BJ (cell line): Measurements from ENCODE around the gene NCAPD3. TPM values are rescaled to one million over a fixed set of nuclear protein-coding genes. Genes with fewer than 3 reads are reported as not detected.

Experiments
- CTCF ChIA-PET: fragments of 350-600 bp; formaldehyde crosslinking; extraction: SDS; loops from one replicate; lab custom pipeline; 2021; ENCODE audit warnings: antibody characterized with exemption, inconsistent platforms; lab: Yijun Ruan, JAX
- POLR2A ChIA-PET: fragments of 300-600 bp; sonication (Branson Sonifier 250); formaldehyde crosslinking; extraction: SDS; loops from one replicate; lab custom pipeline; 2021; ENCODE audit warnings: antibody characterized with exemption; lab: Charles Lee
- DNase-seq: peaks from one replicate; pipeline ENCODE4 v3.0.0-alpha.2; 2011; ENCODE audit warnings: low read depth
- H3K27me3 ChIP-seq: 2 replicates; pipeline ENCODE4 v1.6.0; 2011; ENCODE audit warnings: low read length; ENCODE audit not compliant: control insufficient read depth, insufficient read depth
- H3K36me3 ChIP-seq: 2 replicates; pipeline ENCODE4 v1.5.1; 2011; ENCODE audit warnings: low read length; ENCODE audit not compliant: control insufficient read depth, insufficient read depth
- H3K4me3 ChIP-seq: 2 replicates; pipeline ENCODE4 v1.5.1; 2011; ENCODE audit warnings: low read depth, mild to moderate bottlenecking, control low read depth, low read length
- CTCF ChIP-seq: IDR thresholded peaks from 2 replicates; pipeline ENCODE4 v1.5.1; 2011; ENCODE audit warnings: low read depth, mild to moderate bottlenecking, control low read depth, inconsistent platforms, low read length, moderate library complexity; ENCODE audit not compliant: insufficient read depth
- polyA plus RNA-seq: library from polyadenylated mRNA; depleted of rRNA; stranded (reverse); fragments of >200 nt; gene quantifications from 2 replicates; pipeline ENCODE4 v1.2.3, GENCODE V29; 2011

Gene NCAPD3
- polyA plus RNA-seq, 1 experiment, result 18.1 TPM

DNA sequence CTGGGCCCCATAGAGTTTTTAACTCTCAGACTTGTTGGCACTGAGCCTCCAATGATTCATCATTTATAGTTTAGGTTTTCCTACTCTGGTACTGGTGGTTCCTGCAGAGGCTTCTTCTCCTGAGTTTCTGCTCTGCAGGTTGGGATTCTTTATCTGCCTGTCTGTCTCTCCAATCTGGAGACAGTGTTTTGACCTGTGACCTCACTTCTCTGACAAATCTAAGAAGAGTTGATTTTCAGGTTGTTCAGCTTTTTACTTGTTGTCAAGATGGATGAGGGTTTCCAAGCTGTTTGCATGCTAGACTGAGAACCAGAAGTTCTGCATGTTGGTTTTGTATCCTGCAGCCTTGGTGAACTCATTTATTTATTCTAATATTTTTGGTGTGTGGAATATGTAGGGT lies 91.0 kb downstream of the NCAPD3 start:
- no peaks in the 10 kb centered on the region for H3K36me3 ChIP-seq
- no peak for DNase-seq
- CTCF ChIA-PET, result no interaction called here
- H3K27me3 ChIP-seq, result no peaks in the 10 kb centered on the region
- H3K4me3 ChIP-seq, result no peak overlapping the region
- TF ChIP-seq CTCF, result no peak
- POLR2A ChIA-PET, result no interaction called here

- H3K36me3 ChIP-seq, result no peaks in the 10 kb centered on the region
- ChIA-PET CTCF (no interaction called here), POLR2A (no interaction called here)
- DNase-seq, result no peak
- no peak overlapping the region for H3K4me3 ChIP-seq
- no peaks in the 10 kb centered on the region for H3K27me3 ChIP-seq
- no peak for TF ChIP-seq CTCF
Measured at GRCh38 chr11:134131628-134132244, 92.0 kb downstream of the NCAPD3 start.

- no peak overlapping the region for H3K4me3 ChIP-seq
- DNase-seq, result peak; percentile 79
- TF ChIP-seq CTCF, result no peak
- ChIA-PET POLR2A (interaction anchor here (0.6 kb wide), 1 partner anchor 43 kb away, joined by 3 read pairs; no protein-coding TSS in a partner anchor), CTCF (interaction anchor here (1.1 to 2.2 kb wide), 3 partner anchors 13 to 93 kb away, joined by 3 to 9 read pairs (median 4); no protein-coding TSS in a partner anchor)
- H3K27me3 ChIP-seq, result no peaks in the 10 kb centered on the region
- no peaks in the 10 kb centered on the region for H3K36me3 ChIP-seq
Measured at GRCh38 chr11:134126217-134126822, 97.4 kb downstream of the NCAPD3 start.

DNA sequence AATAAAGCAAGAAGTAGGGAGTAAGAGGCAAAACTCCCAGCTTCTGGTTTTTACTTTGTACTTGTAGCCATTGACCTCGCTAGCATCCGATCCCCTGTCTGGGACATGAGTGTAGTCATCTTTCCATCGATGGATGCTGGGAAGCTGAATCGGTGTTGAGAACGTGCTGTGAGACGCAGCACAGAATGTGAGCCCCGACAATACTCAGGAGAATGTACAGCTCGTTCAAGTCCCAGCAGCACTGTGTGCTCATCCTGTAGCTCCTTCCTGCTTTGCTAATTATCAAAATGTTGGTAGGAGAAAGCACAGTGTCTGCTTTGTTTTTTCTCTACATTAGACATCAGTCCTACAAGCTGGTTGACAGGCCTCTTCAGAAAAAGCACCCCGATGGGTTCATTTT lies 98.3 kb downstream of the NCAPD3 start:
- Histone ChIP-seq H3K27me3 (no peaks in the 10 kb centered on the region), H3K4me3 (no peak overlapping the region), H3K36me3 (no peaks in the 10 kb centered on the region)
- ChIA-PET CTCF (interaction anchor here (0.7 to 2.2 kb wide), 4 partner anchors 9 to 75 kb away, joined by 3 to 9 read pairs (median 4); no protein-coding TSS in a partner anchor), POLR2A (no interaction called here)
- DNase-seq, result no peak
- TF ChIP-seq CTCF, result no peak

GRCh38 chr11:134124660-134125451 lies 98.9 kb downstream of the NCAPD3 start:
- no peak for DNase-seq
- Histone ChIP-seq H3K27me3 (no peaks in the 10 kb centered on the region), H3K4me3 (peak overlapping the region; percentile 37), H3K36me3 (no peaks in the 10 kb centered on the region)
- TF ChIP-seq CTCF, result no peak
- POLR2A ChIA-PET, result no interaction called here
- CTCF ChIA-PET, result interaction anchor here (0.7 to 2.2 kb wide), 5 partner anchors 10 to 74 kb away, joined by 3 to 9 read pairs (median 4); no protein-coding TSS in a partner anchor
